ENCODE measurements around the gene MKNK2.
"Not testable (repeated sequence)": the region's sequence is repeated elsewhere in the genome, so short reads cannot be mapped to it uniquely, and the experiment has no call there.

Gene MKNK2

DNA sequence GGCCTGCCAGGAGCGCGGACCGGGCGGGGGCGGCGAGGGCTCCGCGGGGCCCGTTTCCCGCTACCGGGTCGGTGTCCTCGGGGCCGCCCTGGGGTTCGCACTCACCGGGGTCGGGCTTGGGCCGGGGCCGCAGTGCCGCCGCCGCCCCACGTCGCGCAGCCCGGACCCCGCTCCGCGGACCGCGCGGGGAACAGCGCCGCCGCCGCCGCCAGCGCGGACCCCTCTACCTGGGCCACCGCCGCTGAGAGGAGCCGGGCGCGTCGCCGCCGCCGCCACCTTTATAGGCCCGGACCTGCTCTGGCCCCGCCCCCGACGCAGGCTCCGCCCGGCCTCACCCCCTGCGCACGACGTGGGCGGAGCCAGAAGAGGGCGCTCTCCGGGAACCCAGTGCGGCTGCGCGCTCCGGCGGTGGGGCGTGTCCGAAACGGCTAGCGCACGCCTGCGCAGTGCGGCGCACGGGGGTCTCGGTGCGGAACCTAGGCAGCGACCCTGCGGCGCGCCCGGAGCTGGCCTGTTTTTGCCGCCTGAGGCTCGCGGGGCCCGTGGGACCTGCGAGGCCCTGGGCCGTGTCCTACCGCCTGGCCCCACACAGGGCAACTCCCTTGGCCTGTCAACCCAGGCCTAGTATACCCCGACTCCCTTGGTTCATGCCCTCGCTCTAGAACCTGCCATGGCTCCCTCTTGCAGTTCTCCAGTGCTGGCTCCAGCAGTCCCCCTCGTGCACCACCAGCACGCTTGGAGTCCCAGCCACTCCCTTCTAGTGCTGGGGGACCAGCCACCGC lies at the start of gene MKNK2:
MKNK2 (minus strand) TSS at position 254 of the 782 bp plus-strand sequence. CDS start 393 bp downstream, outside the sequence.
- TF ChIP-seq GATA1 (IDR thresholded peaks at IDR 0.05; ENCODE audit: low read depth, low read length) (no peak), POLR2A (IDR thresholded peaks at IDR 0.05; ENCODE audit: low read length) (peak; percentile 99)
- peak; percentile 91 to 97 for DNase-seq

- TF ChIP-seq POLR2A (IDR thresholded peaks at IDR 0.05; ENCODE audit: low read length) (no peak), GATA1 (IDR thresholded peaks at IDR 0.05; ENCODE audit: low read depth, low read length) (no peak)
- DNase-seq, result no peak
Measured at GRCh38 chr19:2100719-2101061, 49.6 kb upstream of the MKNK2 start.

GRCh38 chr19:2099937-2100718 lies 49.1 kb upstream of the MKNK2 start:
- TF ChIP-seq POLR2A (IDR thresholded peaks at IDR 0.05; ENCODE audit: low read length) (no peak), GATA1 (IDR thresholded peaks at IDR 0.05; ENCODE audit: low read depth, low read length) (no peak)
- no peak for DNase-seq

GRCh38 chr19:2099054-2099501 lies 48.0 kb upstream of the MKNK2 start:
- DNase-seq, result no peak
- TF ChIP-seq GATA1 (IDR thresholded peaks at IDR 0.05; ENCODE audit: low read depth, low read length), result no peak
- no peak for TF ChIP-seq POLR2A (IDR thresholded peaks at IDR 0.05; ENCODE audit: low read length)

DNA sequence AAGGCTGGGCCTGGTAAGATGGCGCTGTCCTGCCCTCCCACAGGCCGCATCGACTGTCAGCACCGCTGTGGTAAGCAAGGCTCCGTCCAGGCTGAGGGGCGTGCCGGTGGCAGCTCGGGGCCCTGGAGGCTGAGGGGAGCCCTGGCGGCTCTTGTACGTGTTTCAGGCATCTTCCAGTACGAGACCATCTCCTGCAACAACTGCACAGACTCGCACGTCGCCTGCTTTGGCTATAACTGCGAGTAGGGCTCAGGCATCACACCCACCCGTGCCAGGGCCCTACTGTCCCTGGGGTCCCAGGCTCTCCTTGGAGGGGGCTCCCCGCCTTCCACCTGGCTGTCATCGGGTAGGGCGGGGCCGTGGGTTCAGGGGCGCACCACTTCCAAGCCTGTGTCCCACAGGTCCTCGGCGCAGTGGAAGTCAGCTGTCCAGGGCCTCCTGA lies 46.9 kb upstream of the MKNK2 start:
- no peak for DNase-seq
- TF ChIP-seq GATA1 (IDR thresholded peaks at IDR 0.05; ENCODE audit: low read depth, low read length), result no peak
- no peak for TF ChIP-seq POLR2A (IDR thresholded peaks at IDR 0.05; ENCODE audit: low read length)

DNA sequence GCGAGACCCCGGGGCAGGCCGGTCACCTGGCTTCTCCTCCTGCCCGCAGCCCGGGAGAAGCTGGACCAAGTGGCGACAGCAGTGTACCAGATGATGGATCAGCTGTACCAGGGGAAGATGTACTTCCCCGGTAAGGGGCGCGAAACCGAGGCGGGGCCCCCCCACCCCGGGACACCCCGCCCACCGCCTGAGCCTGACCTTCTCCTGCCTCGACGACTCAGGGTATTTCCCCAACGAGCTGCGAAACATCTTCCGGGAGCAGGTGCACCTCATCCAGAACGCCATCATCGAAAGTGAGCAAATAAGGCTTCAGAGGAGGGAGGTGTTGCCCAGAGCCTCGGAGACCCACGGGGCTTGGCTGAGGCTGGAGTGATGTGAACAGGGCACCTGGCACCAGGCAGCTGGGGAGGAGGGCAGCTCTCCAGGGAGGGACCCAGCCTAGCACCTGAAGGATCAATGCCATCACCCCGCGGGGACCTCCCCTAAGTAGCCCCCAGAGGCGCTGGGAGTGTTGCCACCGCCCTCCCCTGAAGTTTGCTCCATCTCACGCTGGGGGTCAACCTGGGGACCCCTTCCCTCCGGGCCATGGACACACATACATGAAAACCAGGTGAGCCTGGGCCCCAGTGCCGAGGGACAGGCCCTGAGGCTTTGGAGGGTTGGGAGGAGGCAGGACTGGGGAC lies 46.3 kb upstream of the MKNK2 start:
- TF ChIP-seq GATA1 (IDR thresholded peaks at IDR 0.05; ENCODE audit: low read depth, low read length) (no peak), POLR2A (IDR thresholded peaks at IDR 0.05; ENCODE audit: low read length) (no peak)
- no peak for DNase-seq

GRCh38 chr19:2096480-2097202 lies 45.6 kb upstream of the MKNK2 start, which contains the start of gene IZUMO4:
TSS of gene IZUMO4 (plus strand) at chr19:2096915. CDS start at chr19:2096946, 31 bp downstream.
- no peak for TF ChIP-seq POLR2A (IDR thresholded peaks at IDR 0.05; ENCODE audit: low read length)
- no peak for TF ChIP-seq GATA1 (IDR thresholded peaks at IDR 0.05; ENCODE audit: low read depth, low read length)
- peak; percentile 100 for DNase-seq

DNA sequence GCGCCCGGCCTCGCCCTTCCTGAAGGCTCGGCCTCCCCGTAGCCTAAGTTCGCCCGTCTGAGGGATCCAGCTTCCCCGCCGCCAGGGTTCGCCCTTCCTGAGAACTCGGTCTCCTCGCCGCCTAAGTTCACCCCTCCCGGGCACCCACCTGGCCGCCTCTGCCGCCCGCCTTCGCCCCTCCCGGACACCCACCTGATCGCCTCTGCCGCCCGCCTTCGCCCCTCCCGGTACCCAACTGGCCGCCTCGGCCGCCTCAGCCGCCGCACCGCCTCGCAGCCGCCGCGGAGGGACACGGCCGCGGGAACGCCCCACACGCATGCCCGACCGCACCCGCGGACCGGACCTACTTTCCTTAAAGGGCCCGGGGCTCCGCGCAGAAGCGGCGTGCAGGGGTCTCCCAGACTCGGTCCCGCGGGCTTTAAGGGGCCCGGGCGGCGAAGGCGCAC lies 45.0 kb upstream of the MKNK2 start, which contains the start of gene MOB3A:
MOB3A (minus strand) TSS at position 293 of the 446 bp plus-strand sequence. CDS start 17,766 bp downstream, outside the sequence.
- TF ChIP-seq POLR2A (IDR thresholded peaks at IDR 0.05; ENCODE audit: low read length) (no peak), GATA1 (IDR thresholded peaks at IDR 0.05; ENCODE audit: low read depth, low read length) (no peak)
- DNase-seq, result peak; percentile 98 to 99

- DNase-seq, result not testable (repeated sequence)
Measured at GRCh38 chr19:2091926-2092525, 41.0 kb upstream of the MKNK2 start.

DNA sequence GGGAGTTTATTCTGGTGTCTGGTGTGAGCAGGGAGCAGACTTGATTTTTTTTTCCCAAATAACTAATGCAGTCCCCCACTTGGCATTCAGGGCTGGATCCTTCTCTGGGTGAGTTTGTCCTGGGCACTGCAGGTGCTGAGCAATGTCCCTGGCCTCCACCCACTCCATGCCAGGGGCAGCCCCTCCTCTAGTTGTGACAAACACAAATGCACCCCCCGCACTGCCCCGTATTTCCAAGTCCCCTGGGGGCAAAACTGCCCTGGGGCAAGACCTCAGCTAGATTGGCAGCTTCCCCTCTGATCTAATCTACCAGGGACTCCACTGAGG lies 38.6 kb upstream of the MKNK2 start:
- no peak for TF ChIP-seq GATA1 (IDR thresholded peaks at IDR 0.05; ENCODE audit: low read depth, low read length)
- TF ChIP-seq POLR2A (IDR thresholded peaks at IDR 0.05; ENCODE audit: low read length), result no peak
- no peak for DNase-seq

DNA sequence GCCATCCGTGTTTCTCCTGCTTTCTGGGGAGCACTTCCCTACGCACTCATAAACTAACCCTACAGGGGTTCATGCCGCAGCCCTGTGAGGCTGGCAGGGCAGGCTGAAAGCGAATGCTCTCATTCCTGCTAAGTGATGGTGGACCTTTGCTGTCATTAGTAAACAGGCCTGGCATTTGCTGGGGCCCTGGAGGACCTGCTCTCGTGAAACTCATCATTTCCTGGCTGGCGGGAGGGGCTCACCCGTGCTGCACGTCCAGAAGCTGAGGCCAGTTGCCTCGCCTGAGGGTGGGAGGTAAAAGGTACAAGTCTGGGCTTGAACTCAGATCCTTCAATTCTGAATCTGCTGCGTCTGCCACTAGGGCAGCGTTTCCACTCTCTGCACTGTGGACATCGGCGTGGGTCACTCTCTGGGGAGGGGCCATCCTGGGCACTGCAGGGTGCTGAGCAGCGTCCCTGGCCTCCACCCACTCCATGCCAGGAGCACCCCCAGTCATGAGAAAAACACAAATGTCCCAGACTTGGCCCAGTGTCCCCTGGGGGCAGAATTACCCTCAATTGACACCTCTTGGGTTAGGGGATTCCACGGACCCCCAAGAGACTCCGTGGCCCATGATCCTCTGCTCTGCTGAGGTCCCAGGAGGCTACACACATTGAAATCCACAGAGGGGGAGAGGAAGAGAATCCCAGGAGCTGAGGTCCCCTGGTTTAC lies 38.1 kb upstream of the MKNK2 start:
- no peak for DNase-seq

DNA sequence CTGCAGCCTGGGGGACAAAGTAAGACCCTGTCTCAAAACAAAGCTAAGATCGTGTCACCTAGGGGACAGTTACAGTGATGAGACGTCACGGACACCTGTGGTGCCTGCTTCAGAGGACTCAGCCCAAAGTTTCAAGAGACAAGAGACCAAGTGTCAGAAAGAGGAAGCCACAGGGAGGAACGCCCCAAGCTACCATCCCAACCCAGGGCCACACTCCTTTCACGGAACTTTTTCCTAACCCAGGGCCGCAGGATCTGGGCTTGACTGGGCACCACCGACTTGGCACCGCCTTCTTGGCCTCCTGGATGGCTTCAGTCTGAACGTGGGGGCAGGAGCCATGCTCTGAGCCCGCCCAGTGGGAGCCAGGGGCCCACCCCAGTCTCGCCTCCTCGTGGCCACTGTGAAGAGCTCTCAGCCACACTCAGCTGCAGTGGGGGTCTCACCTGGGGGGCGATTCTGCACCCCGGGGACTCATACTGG lies 36.6 kb upstream of the MKNK2 start:
- no peak for DNase-seq
- no peak for TF ChIP-seq POLR2A (IDR thresholded peaks at IDR 0.05; ENCODE audit: low read length)
- no peak for TF ChIP-seq GATA1 (IDR thresholded peaks at IDR 0.05; ENCODE audit: low read depth, low read length)

More for the DNA sequence above, 38.1 kb upstream of the MKNK2 start:
- TF ChIP-seq GATA1 (IDR thresholded peaks at IDR 0.05; ENCODE audit: low read depth, low read length) (no peak), POLR2A (IDR thresholded peaks at IDR 0.05; ENCODE audit: low read length) (no peak)

DNA sequence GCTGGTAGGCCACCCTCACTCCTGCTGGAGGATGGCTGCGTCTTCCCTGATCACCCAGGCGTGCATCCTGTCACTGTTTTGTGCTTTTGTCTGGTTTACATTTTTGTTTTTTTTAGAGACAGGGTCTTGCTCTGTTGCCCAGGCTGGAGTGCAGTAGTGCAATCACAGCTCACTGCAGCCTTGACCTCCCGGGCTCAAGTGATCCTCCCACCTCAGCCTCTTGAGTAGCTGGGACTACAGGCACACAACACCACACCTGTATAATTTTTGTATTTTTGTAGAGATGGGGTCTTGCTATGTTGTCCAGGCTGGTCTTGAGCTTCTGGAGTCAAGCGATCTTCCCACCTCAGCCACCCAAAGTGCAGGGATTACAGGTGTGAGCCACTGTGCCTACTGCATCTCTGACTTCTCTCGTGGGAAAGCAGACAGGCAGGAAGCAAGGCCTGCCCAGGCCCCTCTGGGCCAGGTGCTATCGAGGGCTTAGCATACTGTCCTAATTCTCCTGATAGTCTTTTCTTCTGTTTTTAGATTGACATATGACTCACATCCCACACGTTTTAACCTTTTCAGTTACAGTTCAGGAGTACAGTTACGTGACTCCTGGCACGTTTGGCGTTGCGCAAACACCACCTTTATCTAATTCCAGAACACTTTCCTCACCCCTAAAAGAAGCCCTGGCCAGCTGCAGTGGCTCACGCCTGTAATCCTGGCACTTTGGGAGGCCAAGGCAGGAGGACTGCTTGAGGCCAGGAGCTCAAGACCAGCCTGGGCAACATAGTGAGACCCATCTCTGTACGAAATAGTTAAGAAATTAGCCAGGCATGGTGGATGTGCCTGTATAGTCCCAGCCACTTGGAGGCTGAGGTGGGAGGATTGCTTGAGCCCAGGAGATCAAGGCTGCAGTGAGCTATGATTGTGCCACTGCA lies 35.9 kb upstream of the MKNK2 start:
- not testable (repeated sequence) for DNase-seq
